Body of pancreas (tissue), 4 donors: ENCODE results near the gene KCNAB2. TPM values are rescaled to one million over a fixed set of nuclear protein-coding genes. Genes with fewer than 3 reads are reported as not detected.

ENCODE experiments used
- ATAC-seq: fragments of 150-250 bp; one replicate; pipeline ENCODE4 v1.9.1; 2016
- DNase-seq, 4 donors: peaks; one replicate each; pipeline ENCODE4 v3.0.0-alpha.2; 2019
- H3K27ac ChIP-seq, 4 donors: fragments of 200-600 bp; sonication (generic); 1 replicate in 3 of 4; 2 replicates in 1 of 4; pipeline versions ENCODE4 v1.5.1 to v1.6.1; 2016 to 2019; ENCODE audit warnings: mild to moderate bottlenecking in 1 of 4, mixed read lengths in 1 of 4, moderate library complexity in 1 of 4
- H3K27me3 ChIP-seq, 2 donors: fragments of 200-600 bp; sonication (generic); one replicate each; pipeline ENCODE4 v1.6.0; 2016; ENCODE audit warnings: mild to moderate bottlenecking in 1 of 2
- H3K36me3 ChIP-seq, 2 donors: fragments of 200-600 bp; sonication (generic); replicated peaks in 1 of 2; 2 replicates each; pipeline ENCODE4 v1.5.1; 2016; ENCODE audit warnings: low read depth in 2 of 2; ENCODE audit not compliant: insufficient read depth in 1 of 2
- H3K4me1 ChIP-seq: fragments of 200-600 bp; sonication (generic); one replicate; pipeline ENCODE4 v1.6.0; 2016
- H3K4me3 ChIP-seq, 2 donors: fragments of 200-600 bp; sonication (generic); 1 replicate in 1 of 2; 2 replicates in 1 of 2; pipeline ENCODE4 v1.5.1; 2016 to 2019
- H3K9me3 ChIP-seq, 3 donors: fragments of 200-600 bp; sonication (generic); 1 replicate in 2 of 3; 2 replicates in 1 of 3; pipeline ENCODE4 v1.5.1; 2016
- POLR2A ChIP-seq, 3 donors: fragments of 450-650 bp; IDR thresholded peaks; one replicate each; pipeline ENCODE4 v1.6.1; 2016; ENCODE audit warnings: antibody characterized with exemption in 3 of 3, mild to moderate bottlenecking in 2 of 3
- WGBS, 2 donors: methylation state at CpG; one replicate each; pipeline ENCODE4 v1.1.5; 2017; 5-methylcytosine and 5-hydroxymethylcytosine counted together
- intact Hi-C: fragments of 100-400 bp; cut with DNase I; formaldehyde crosslinking; loops from one replicate; pipeline ENCODE4 v1.15.1; 2023
- total RNA-seq, 2 donors: library from RNA; depleted of rRNA; stranded (reverse); fragments of >200 nt; gene quantifications; one replicate each; pipeline ENCODE4 v1.1.0, GENCODE V29; 2016
- TF ChIP-seq, protein P1 (sequence below), 7 experiments: fragments of 450-650 bp in 4 of 7; fragments of 200-600 bp in 3 of 7; sonication (generic) in 3 of 7; IDR thresholded peaks; one replicate each; pipeline ENCODE4 v1.5.1; 2016 to 2019; ENCODE audit warnings: antibody characterized with exemption in 7 of 7

Gene KCNAB2
- total RNA-seq, 2 donors from 2014 or later = 4.6 to 7.0 TPM

DNA sequence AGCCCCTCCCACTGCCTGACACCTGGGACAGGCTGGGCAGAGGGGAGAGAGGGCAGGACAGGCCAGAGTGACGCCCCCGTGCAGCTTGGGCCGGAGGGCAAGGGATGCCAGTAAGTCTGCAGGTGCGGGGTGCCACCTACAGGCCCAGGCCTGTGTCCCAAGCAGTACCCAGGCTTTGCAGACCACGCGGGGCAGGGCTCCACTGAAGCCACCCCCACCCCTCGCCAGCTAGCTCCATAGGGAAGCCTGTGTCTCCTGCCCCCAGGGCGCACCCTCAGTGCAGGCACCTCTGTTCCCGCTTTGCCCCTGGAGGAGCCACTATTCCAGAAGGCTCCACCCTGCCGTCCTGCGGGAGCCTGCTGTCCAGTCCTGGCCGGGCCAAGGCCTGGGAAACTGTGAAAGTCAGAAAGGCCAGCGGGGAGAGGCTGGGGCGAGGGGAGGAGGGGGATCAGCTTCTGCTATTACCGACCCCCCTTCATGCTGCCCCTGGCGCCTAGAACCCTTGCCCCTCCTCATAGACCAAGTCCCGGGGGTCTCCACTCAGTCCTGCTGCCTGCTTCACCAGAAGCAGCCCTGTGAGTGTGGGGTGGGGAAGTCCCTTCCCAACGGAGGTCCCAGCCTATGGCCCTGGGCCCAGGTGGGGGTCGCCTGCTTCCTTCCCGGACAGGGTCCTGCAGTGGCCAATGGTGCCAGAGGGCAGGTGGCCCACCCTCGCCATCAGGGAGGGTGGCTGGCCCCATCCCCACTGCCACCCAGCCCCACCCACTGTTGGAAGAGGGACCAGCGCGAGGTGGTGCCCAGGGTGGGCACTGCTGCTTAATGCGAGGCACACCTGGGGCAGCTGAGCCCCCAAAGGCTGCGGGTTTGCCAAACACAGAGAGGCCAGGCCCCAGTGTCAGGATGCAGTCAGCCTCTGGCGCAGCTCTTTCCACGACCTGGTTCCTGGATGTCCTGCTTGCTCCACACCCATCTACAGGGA is 54.4 kb downstream of the KCNAB2 start:
- Histone ChIP-seq H3K27me3 (peaks cover 0 to 3% of the 10 kb centered on the region in 2 donors), H3K27ac (no peak overlapping the region), H3K9me3 (no peaks in the 10 kb centered on the region), H3K4me1 (no peaks in the 10 kb centered on the region), H3K4me3 (no peak overlapping the region), H3K36me3 (no peaks in the 10 kb centered on the region)
- ATAC-seq (no peak), DNase-seq (peak in 1 of 4 donors; percentile 10)
- WGBS, 2 donors = 43 to 55% methylated on average over 10 to 27 of the region's 27 CpGs
- TF ChIP-seq, protein P1, sequence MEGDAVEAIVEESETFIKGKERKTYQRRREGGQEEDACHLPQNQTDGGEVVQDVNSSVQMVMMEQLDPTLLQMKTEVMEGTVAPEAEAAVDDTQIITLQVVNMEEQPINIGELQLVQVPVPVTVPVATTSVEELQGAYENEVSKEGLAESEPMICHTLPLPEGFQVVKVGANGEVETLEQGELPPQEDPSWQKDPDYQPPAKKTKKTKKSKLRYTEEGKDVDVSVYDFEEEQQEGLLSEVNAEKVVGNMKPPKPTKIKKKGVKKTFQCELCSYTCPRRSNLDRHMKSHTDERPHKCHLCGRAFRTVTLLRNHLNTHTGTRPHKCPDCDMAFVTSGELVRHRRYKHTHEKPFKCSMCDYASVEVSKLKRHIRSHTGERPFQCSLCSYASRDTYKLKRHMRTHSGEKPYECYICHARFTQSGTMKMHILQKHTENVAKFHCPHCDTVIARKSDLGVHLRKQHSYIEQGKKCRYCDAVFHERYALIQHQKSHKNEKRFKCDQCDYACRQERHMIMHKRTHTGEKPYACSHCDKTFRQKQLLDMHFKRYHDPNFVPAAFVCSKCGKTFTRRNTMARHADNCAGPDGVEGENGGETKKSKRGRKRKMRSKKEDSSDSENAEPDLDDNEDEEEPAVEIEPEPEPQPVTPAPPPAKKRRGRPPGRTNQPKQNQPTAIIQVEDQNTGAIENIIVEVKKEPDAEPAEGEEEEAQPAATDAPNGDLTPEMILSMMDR (IDR thresholded peaks at IDR 0.05) = no peak
- no peak for TF ChIP-seq POLR2A (IDR thresholded peaks at IDR 0.05)
- intact Hi-C loops = no loop called here

DNA sequence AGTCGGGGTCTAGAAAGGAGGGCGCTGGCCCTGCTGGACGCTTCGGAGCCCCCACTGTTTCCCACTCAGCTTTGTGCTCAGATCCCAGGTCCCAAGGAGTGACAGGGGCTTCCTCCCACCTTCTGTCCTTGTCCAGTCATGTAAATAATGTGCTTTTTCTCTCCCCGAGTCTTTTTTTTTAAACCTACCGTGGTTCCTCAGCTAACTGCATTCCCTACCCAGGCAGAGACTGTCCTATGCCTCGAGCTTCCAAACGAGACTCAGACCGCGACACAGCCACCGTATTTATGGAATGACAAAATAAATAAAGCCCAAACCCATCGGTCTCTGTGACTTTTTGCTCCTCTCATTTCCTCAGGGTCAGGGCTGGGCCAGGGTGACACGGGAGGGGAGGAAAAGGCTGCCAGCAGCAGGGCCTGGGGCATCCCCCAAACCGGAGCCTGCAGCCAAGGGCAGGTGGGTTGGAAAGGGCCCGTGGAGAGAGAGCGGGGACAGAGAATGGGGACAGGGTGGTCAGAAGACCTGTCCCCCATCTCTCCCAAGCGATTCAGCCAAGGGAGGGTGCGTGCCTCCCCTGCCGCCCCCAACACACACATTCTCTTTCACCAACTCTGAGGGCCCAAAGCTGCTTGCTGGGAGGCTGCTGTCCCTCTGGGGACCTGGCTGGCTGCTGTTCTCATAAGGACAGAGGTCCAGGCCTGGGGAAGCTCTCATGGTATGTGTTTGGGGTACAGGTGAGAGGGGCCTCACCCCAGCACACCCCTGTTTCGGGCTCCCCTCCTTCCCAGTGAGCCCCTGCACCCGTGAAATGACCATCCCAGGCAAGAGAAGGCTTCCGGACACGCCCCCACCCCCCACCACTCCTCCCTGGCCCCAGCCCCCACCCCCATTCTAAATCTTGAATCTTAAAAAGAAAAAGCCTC is 55.4 kb downstream of the KCNAB2 start:
- ATAC-seq = no peak
- DNase-seq = peak in 1 of 4 donors; percentile 6
- WGBS, 2 donors = 30 to 39% methylated on average over 22 to 23 of the region's 23 CpGs

DNA sequence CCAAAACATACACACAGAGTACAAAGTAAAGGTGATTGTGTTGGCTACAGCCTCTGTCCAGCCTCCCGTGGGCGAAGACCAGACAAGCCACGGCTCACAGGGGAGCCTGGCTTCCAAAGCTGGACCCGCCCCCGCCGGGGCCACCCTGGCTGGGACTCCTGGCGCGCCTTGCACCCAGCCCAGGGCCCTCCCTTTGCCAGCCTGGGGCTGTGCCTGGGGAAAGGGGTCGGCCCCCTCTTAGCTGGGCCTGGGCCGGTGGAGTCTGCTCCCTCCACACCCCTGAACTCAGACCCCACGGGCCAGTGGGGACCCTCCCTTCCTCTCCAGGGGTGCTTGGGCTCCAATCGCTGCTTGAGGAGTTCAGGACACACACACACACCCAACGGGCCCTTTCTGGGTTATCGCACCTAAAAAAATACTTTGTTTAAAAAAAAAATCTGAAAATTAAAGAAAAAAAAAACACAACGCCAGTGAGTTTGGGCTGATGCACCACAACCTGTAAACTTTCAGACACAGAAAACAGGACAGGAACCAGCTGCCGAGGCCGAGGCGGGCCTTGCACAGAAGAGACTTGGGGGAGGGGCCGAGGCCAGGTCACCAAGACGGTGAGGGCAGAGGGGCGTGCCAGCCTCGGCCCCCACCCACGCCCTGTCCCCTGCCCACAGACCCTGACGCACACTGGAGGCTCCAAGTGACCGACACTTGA is 56.3 kb downstream of the KCNAB2 start:
- Histone ChIP-seq H3K9me3 (no peaks in the 10 kb centered on the region), H3K36me3 (no peaks in the 10 kb centered on the region), H3K27ac (no peak overlapping the region), H3K4me1 (no peaks in the 10 kb centered on the region), H3K27me3 (peaks cover 0 to 3% of the 10 kb centered on the region in 2 donors), H3K4me3 (no peak overlapping the region)
- intact Hi-C loops = no loop called here
- TF ChIP-seq, protein P1 (IDR thresholded peaks at IDR 0.05) = no peak
- TF ChIP-seq POLR2A (IDR thresholded peaks at IDR 0.05) = no peak
- 28 to 42% methylated on average over 21 to 22 of the region's 25 CpGs for WGBS, 2 donors
- no peak for ATAC-seq
- DNase-seq = no peak

More for the DNA sequence above, 55.4 kb downstream of the KCNAB2 start:
- H3K27me3 ChIP-seq = peaks cover 0 to 3% of the 10 kb centered on the region in 2 donors
- TF ChIP-seq POLR2A (IDR thresholded peaks at IDR 0.05) = no peak
- TF ChIP-seq, protein P1 (IDR thresholded peaks at IDR 0.05) = no peak
- H3K9me3 ChIP-seq = no peaks in the 10 kb centered on the region
- H3K36me3 ChIP-seq = no peaks in the 10 kb centered on the region
- H3K4me3 ChIP-seq = no peak overlapping the region
- no peaks in the 10 kb centered on the region for H3K4me1 ChIP-seq
- intact Hi-C loops = no loop called here
- no peak overlapping the region for H3K27ac ChIP-seq

DNA sequence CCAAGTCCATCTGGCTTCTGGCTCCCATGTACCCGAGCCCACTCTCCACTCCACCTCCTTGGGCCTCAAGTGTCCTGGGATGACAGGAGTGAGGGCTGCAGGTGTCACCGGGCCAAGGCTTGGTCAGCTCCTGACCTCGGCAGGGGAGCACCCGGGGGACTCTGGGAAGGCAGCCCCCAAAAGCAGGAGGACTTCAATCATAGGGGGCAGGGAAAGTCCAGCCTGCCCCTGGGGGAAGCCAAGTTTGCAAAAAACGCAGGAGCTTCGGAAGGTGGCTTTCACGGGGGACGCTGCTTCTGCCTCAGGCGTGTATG is 56.8 kb downstream of the KCNAB2 start:
- Histone ChIP-seq H3K27ac (no peak overlapping the region), H3K9me3 (no peaks in the 10 kb centered on the region), H3K4me3 (no peak overlapping the region), H3K4me1 (no peaks in the 10 kb centered on the region), H3K36me3 (no peaks in the 10 kb centered on the region), H3K27me3 (peaks cover 0 to 3% of the 10 kb centered on the region in 2 donors)
- WGBS, 2 donors = 47 to 53% methylated on average over 7 to 9 of the region's 9 CpGs
- TF ChIP-seq, protein P1 (IDR thresholded peaks at IDR 0.05) = no peak
- TF ChIP-seq POLR2A (IDR thresholded peaks at IDR 0.05) = no peak
- intact Hi-C loops = no loop called here
- no peak for ATAC-seq
- DNase-seq = no peak
